Stimulated activated CD4-positive, alpha-beta T cell treated with anti-CD3 and anti-CD28 coated beads, TNF-alpha, amount 100 ng/mL, for 24 hours (primary cell): ENCODE data around the gene TNK2.
"Not testable (repeated sequence)": the region's sequence is repeated elsewhere in the genome, so short reads cannot be mapped to it uniquely, and the experiment has no call there.

Experiments
- DNase-seq, 3 experiments: peaks; one replicate each; pipeline ENCODE4 v3.0.0-alpha.2; 2020; ENCODE audit warnings: low read depth in 3 of 3

Gene TNK2

GRCh38 chr3:195853036-195853435, 55.3 kb downstream of the TNK2 start:
- no peak for DNase-seq

GRCh38 chr3:195850857-195851543, 57.4 kb downstream of the TNK2 start:
- peak; percentile 78 to 89 (median 85) for DNase-seq

- no peak for DNase-seq
Measured at GRCh38 chr3:195849322-195850074, 58.9 kb downstream of the TNK2 start.

- DNase-seq = no peak
Measured at GRCh38 chr3:195847055-195847950, 61.0 kb downstream of the TNK2 start.

- DNase-seq = no peak
Measured at GRCh38 chr3:195845483-195845882, 62.9 kb downstream of the TNK2 start.

- no peak for DNase-seq
Measured at GRCh38 chr3:195844671-195845218, 63.6 kb downstream of the TNK2 start.

GRCh38 chr3:195839260-195840010, 68.9 kb downstream of the TNK2 start:
- DNase-seq = no peak

GRCh38 chr3:195838714-195839113, 69.6 kb downstream of the TNK2 start:
- no peak for DNase-seq

- DNase-seq = no peak
Measured at GRCh38 chr3:195836476-195837135, 71.7 kb downstream of the TNK2 start.

- no peak for DNase-seq
Measured at GRCh38 chr3:195835791-195836190, 72.6 kb downstream of the TNK2 start.

- no peak for DNase-seq
Measured at GRCh38 chr3:195834675-195835583, 73.4 kb downstream of the TNK2 start.

GRCh38 chr3:195829897-195830254, 78.5 kb downstream of the TNK2 start:
- DNase-seq = no peak

GRCh38 chr3:195828762-195829161, 79.6 kb downstream of the TNK2 start:
- DNase-seq = no peak

GRCh38 chr3:195825857-195826804, 82.2 kb downstream of the TNK2 start:
- DNase-seq = no peak

- DNase-seq = no peak
Measured at GRCh38 chr3:195825191-195825588, 83.2 kb downstream of the TNK2 start.

- DNase-seq = not testable (repeated sequence)
Measured at GRCh38 chr3:195824425-195825190, 83.7 kb downstream of the TNK2 start.

- DNase-seq = no peak
Measured at GRCh38 chr3:195823999-195824398, 84.4 kb downstream of the TNK2 start.

GRCh38 chr3:195823280-195823679, 85.1 kb downstream of the TNK2 start:
- no peak for DNase-seq
